Epithelial cell of esophagus (primary cell): ENCODE measurements around the gene TMEM271.

Experiments
- DNase-seq: peaks from one replicate; pipeline ENCODE4 v3.0.0; 2010; ENCODE audit warnings: low read depth
- H3K4me3 ChIP-seq: 2 replicates; pipeline ENCODE4 v1.5.1; 2011; ENCODE audit warnings: mild to moderate bottlenecking, low read length, control low read depth
- TF ChIP-seq, protein P1 (sequence below): IDR thresholded peaks from 2 replicates; pipeline ENCODE4 v1.5.1; 2011; ENCODE audit warnings: low read depth, mild to moderate bottlenecking, low read length, control low read depth, inconsistent platforms; ENCODE audit not compliant: insufficient read depth; ENCODE audit errors: missing control alignments

TMEM271 gene

DNA sequence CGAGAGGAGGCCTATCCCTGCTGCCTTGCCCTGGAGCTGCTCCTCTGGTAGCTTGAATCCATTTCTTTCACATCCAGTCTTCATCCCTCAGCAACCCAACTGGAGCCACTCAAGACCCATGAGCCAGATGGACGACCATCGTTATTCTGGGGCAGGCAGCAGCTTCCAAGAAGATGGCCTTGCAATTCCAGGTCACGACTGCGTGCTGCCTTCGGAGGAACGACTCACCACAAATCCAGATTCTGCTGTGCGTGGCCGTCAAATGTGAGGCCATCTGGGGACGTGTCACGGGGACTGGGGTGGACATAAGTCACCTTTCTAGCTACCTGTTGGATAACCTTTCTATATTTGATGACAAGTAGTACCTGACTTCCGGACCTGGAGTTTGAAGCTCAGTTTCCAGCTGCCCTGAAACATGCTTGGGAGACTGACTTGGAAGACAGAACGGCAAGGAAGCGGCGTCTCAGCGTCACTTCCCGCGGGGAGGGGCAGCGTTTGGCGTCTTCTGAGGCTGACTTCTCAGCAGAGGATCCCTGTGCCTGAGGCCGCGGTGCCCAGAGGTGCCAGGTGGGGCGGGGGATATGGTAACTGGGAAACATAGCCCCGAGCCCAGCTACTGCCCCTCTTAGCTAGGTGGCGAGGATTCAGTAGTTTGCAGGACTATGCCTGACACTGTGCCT lies 11.7 kb upstream of the TMEM271 start:
- no peak overlapping the region for H3K4me3 ChIP-seq
- TF ChIP-seq, protein P1, sequence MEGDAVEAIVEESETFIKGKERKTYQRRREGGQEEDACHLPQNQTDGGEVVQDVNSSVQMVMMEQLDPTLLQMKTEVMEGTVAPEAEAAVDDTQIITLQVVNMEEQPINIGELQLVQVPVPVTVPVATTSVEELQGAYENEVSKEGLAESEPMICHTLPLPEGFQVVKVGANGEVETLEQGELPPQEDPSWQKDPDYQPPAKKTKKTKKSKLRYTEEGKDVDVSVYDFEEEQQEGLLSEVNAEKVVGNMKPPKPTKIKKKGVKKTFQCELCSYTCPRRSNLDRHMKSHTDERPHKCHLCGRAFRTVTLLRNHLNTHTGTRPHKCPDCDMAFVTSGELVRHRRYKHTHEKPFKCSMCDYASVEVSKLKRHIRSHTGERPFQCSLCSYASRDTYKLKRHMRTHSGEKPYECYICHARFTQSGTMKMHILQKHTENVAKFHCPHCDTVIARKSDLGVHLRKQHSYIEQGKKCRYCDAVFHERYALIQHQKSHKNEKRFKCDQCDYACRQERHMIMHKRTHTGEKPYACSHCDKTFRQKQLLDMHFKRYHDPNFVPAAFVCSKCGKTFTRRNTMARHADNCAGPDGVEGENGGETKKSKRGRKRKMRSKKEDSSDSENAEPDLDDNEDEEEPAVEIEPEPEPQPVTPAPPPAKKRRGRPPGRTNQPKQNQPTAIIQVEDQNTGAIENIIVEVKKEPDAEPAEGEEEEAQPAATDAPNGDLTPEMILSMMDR: no peak
- DNase-seq: no peak

- no peak overlapping the region for H3K4me3 ChIP-seq
- DNase-seq: no peak
- TF ChIP-seq, protein P1: no peak
These were observed 7.7 kb upstream of the TMEM271 start for GRCh38 chr4:583820-584219.

DNA sequence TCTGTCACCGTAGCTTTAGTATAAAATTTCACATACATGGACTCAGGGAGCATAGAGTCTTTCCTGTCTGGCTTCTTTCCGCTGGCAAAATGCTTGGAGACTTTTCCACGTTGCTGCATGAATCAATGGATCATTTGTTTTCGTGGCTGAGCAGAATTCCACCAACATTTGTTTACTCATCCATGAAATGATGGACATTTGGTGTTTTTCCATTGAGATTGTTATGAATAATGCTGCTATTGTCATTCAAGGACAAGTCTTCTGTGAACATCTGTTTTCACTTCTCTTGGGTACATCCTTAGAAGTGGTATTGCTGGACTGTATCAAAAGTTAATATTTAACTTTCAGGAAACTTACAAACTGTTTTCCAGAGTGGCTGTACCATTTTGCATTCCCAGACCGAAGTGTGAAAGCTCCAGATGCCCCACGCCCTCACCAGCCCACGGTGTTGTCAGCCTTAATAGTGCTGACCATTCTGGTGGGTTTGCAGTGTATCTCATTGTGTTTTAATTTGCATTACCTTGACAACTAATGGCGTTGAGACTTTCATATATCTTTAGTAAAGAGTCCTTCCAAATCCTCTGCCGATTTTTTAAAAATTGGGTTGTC lies 5.8 kb upstream of the TMEM271 start:
- DNase-seq: no peak
- no peak overlapping the region for H3K4me3 ChIP-seq
- TF ChIP-seq, protein P1: no peak

DNA sequence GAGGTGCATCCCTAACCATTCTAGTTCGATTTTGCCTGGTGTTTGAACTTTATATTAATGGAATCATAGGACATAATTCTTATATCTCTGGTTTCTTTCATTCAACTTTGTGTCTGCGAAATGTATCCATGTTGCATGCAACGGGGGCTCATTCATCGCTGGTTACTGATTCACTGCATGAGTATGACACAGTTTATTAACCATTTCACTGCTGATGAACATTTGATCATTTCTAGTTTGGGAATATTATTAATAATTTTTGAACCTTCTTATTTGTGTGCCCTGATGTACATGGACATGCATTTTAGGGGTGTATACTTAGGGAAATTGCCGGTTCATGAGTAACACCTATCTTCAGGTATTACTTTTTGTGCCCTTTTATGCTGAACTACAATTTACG lies 5.1 kb upstream of the TMEM271 start:
- TF ChIP-seq, protein P1: no peak
- DNase-seq: no peak
- H3K4me3 ChIP-seq: no peak overlapping the region

GRCh38 chr4:579543-580175 lies 3.6 kb upstream of the TMEM271 start:
- TF ChIP-seq, protein P1: no peak
- no peak for DNase-seq
- no peak overlapping the region for H3K4me3 ChIP-seq

DNA sequence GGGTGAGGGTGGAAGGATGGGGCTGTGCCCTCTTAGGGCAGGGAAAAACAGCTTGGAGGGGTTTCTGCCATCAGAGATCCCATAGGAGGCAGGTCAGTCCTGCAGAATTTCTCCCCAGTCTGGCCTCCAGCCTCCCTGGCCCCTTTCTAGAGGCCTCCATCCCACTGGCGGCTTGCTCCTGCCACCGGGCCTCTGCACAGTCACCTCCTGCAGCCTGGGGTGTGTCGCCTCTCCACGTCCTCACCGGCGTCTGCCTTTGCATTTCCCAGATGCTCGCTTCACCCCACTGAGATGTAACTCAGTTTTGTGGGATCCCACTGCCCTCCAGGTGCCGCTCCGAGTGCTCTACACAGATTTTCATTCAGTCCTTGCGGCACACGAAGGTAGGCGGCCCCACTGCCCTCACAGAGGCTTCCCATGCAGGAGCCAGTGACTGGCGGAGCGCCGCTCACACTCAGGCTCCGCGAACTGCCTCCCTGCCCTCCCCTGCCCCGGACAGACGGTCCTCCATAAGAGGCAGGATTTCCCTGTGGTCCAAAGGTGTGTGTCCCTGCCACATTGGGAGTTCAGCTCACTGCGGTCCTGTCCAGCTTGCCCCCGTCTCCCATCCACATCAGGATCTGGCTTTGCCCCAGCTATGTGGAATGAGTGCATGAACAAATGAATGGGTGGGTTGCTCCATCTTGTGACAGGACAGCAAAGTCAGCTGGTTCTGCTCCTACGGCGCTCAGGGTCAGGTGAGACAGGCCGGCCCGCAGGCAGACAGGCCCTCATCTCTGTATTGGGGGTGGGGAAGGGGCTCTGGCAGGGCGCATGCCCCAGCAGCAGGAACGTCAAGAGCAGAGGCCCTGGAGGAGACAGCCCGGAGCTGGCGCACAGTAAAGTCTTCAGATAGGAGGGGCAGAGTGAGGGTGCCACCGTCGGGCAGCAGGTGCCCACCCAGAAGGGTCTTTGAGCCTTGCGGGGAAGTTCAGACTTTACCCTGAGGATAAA lies 2.7 kb upstream of the TMEM271 start:
- TF ChIP-seq, protein P1: no peak
- DNase-seq: no peak

More for the DNA sequence above, 2.7 kb upstream of the TMEM271 start:
- H3K4me3 ChIP-seq: no peak overlapping the region
